SJCRH30 (cell line): Measurements from ENCODE around the gene PARP14. TPM values are rescaled to one million over a fixed set of nuclear protein-coding genes. Genes with fewer than 3 reads are reported as not detected.

Source experiments
- total RNA-seq: library from RNA; depleted of rRNA; stranded (reverse); fragments of >200 nt; shearing (Covaris generic); gene quantifications from 2 replicates; pipeline ENCODE4 v1.2.3, GENCODE V29; 2014; rRNA removed

The PARP14 gene
- total RNA-seq, 1 experiment from 2014 or later, result 0.61 TPM

Other genes with a start within 250 kb of the PARP14 start
- 40.7 and 43.6 TPM in 2 replicates for gene KPNA1, start 165.9 kb upstream of the PARP14 start, total RNA-seq
- gene PARP9, start 116.5 kb upstream of the PARP14 start, total RNA-seq, result 12.1 and 14.1 TPM in 2 replicates
- gene DTX3L, start 116.5 kb upstream of the PARP14 start, total RNA-seq, result 12.7 and 13.1 TPM in 2 replicates
- gene PARP15, start 103.2 kb upstream of the PARP14 start, total RNA-seq, result 0.08 and 0.28 TPM in 2 replicates
- gene HSPBAP1, start 113.0 kb downstream of the PARP14 start, total RNA-seq, result 10.2 and 14.2 TPM in 2 replicates
- gene SLC49A4, start 114.2 kb downstream of the PARP14 start, total RNA-seq, result 18.6 and 19.8 TPM in 2 replicates